Activated CD8-positive, alpha-beta memory T cell treated with anti-CD3 and anti-CD28 coated beads, Interleukin-2, amount 50 U/mL, for 1 hour (primary cell): ENCODE results near the gene MBTPS1.

ENCODE experiments used
- DNase-seq: peaks from one replicate; pipeline ENCODE4 v3.0.0-alpha.2; 2020; ENCODE audit errors: extremely low read depth

MBTPS1 gene

GRCh38 chr16:84036131-84036530 is 80.6 kb downstream of the MBTPS1 start:
- DNase-seq = no peak

GRCh38 chr16:84034516-84034915 is 82.2 kb downstream of the MBTPS1 start:
- DNase-seq = no peak

DNA sequence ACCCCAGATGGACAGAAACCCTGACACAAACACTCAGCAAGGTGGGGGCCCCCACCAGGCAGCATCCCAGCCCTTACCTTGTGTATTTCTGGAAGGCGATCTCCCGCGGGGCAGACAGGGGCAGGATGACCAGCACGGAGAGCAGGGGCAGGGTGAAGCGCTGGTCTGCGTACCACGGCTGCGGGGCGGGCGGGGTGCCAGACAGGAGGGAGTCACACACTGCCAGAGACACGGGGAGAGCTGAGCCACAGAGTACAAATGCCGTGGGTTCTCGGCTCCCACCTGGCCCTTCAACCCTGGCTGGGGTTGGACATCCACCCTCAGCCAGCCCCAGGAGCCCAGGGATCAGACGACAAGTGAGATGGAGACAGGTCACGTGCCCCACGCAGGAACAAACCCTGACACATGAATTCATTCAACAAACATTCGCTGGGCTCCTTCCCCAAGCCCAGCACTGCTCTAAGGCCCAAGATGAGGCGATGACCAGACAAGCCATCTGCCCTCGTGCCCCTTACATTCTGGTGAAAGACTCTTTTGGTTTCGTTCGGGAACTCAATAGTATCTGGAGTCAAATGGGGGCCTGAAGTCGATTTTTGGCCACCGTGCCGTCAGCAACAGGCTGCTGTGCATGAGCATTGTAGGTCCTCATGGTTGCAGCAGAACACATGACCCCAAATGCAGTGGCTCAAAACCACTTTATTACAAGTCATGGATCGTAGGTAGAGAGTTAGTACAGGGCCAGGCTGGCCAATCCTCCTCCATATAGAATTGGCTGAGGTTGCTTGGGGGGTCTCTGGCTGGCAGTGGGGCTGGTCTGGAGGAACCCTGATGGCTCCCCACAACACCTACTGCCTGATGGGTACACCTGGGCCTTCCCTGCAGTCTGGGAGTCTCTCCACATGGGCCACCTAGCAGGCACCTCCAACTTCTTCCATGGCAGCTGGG is 83.2 kb downstream of the MBTPS1 start:
- no peak for DNase-seq

DNA sequence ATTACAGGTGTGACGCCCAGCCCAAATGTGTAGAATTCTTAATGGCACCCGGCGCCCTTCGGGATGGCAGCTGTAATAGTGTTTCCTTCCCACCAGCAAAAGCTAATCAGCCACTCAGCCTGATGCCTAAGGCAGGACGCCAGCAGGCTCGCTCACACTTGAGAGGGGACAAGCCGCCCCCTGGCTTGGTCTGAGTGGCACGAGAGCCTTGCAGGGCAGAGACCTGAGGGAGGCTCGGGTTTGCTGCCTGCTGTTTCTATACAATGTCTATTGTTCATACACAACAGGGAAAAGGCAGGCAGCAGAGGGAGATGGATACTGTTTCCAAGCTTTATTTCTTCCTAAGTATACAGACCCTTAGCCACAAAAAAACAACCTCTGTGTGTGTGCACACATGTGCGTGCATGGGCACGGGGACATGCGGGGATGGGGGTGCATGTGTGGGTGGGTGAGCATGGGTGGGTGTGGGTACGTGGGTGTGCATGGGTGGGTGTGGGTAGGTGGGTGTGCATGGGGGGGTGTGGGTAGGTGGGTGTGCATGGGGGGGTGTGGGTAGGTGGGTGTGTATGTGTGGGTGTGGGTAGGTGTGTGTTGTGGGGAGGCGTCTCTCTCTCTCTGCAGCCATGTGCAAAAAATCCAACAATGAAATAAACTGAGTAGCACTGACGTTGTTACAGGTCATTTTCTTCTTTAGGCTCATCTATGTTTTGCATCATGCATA is 84.1 kb downstream of the MBTPS1 start:
- DNase-seq = no peak

GRCh38 chr16:84031556-84031955 is 85.2 kb downstream of the MBTPS1 start:
- DNase-seq = no peak

- DNase-seq = no peak
These were observed 87.3 kb downstream of the MBTPS1 start for GRCh38 chr16:84029297-84030047.

GRCh38 chr16:84027625-84028024 is 89.1 kb downstream of the MBTPS1 start:
- DNase-seq = no peak

DNA sequence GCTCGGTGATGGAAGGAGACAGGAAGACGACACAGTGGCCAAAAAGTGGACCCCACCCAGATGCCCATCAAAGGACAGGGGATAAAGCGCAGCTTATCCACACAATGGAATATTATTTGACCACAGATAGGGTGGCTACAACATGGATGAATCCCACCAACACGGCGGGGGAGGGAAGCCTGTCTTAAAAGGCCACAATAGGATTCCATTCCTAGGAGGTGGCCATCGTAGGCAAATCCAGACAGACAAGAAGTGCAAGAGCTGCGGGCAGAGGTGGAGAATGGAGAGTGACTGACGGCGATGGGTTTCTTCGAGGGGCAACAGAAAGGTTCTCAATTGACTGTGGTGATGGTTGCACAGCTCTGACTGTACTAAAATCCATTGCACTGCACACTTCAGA is 90.1 kb downstream of the MBTPS1 start:
- DNase-seq = no peak

GRCh38 chr16:84024854-84025253 is 91.9 kb downstream of the MBTPS1 start:
- DNase-seq = no peak

GRCh38 chr16:84022644-84023043 is 94.1 kb downstream of the MBTPS1 start:
- no peak for DNase-seq

DNA sequence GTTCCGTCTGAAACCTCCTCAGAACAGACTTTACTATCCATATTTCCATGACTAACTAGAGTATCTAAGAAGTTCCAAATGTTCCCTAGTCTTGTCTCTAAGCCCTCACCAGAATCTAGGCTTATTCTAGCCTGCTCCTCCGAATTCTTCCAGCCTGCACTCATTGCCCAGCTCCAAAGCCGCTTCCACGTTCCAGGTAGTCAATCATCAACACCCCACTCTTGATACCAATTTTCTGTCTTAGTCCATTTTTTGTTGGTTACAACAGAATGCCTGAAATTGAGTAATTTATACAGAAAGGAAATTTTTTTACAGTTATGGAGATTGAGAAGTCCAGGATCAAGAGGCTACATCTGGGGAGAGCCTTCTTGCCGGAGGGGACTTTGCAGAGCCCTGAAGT is 95.3 kb downstream of the MBTPS1 start:
- DNase-seq = no peak

DNA sequence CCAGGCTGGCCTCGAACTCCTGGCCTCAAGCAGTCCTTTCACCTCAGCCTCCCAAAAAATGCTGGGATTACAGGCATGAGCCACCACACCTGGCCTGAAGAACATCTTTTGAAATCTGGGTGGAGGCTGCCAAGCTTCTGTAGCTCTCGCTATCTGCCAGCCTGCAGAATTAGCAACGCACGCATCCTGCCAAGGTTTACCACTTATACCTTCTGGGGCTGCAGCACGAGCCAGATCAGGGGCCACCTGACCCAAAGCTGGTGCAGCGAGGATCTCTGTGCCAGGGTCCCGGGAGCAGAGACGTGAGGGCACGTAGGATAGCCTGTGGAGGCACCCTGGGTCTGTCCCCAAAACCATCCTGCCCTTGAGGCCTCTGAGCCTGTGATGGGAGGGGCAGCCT is 96.4 kb downstream of the MBTPS1 start:
- no peak for DNase-seq

- DNase-seq = no peak
These were observed 98.0 kb downstream of the MBTPS1 start for GRCh38 chr16:84018710-84019109.

GRCh38 chr16:84016477-84016876 is 100.3 kb downstream of the MBTPS1 start:
- no peak for DNase-seq

- no peak for DNase-seq
These were observed 101.3 kb downstream of the MBTPS1 start for GRCh38 chr16:84015399-84015798.

DNA sequence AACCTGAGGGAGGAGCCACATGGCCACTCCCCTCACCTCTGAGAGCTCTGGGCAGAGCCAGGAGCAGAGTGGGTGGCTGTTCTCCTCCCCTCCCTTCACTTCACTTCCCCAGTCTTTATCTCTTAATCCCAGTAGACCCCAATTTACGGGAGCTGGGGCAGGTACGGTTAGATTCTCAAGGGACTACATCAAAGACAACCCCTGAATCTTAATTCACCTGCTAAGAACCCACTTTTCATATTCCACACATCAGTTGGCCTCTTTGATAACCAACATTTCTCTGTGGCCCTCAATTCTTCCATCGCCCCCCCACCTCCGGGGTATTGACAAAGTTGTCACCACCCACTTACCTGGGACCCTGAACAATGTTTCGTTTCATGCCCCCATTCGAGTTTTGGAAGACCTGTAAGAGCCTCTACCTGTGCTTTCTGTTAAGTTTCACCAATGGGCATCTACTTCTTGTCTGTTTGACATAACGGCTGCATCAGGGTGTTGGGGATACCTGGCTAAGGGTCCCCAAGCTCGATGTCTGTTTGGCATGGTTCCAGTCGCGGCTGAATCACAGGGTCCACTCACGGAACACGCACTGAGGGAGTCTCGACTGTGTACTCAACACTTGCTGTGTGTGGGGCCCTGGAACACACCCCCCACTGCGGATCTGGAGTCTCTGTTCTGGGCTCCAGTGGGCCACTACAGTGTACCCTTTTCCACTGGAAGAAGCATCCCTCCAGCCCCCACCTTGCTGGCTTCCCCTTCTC is 102.0 kb downstream of the MBTPS1 start:
- no peak for DNase-seq

GRCh38 chr16:84013787-84014569 is 102.8 kb downstream of the MBTPS1 start:
- DNase-seq = no peak

DNA sequence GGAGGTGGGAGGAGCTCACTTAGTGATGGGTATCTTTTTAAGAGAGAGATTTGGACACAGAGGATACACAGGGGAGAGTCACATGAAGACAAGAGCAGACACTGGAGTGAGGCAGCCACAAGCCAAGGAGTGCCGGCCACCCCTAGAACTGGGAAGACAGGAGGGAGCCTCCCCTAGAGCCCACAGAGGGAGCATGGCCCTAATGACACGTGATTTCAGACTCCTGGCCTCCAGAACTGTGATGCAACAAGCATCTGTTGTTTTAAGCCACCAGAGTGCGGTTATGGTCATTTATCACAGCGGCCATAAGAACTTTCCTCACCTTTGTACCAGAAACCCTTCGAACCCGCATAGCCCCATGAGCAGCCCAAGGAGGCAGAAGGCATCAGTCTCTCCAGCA is 107.5 kb downstream of the MBTPS1 start:
- DNase-seq = no peak

DNA sequence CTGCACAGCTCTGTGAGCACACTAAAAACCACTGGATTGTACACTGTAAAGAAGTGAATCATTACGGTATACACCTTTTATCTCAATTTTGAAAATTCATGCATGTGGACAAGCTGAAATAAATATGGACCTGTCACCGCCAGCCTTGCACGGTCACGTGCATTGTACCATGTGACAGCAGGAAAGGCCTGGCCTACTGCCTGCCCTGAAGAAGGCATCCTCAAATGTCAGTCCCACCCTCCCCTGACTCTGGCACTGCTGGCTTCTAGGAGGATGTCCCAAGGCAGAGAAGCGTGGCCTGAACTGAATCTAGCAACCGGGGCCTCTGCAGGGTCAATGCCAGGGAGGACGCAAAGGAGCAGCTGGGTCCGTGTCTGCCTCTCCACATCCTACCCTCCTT is 108.8 kb downstream of the MBTPS1 start:
- no peak for DNase-seq

DNA sequence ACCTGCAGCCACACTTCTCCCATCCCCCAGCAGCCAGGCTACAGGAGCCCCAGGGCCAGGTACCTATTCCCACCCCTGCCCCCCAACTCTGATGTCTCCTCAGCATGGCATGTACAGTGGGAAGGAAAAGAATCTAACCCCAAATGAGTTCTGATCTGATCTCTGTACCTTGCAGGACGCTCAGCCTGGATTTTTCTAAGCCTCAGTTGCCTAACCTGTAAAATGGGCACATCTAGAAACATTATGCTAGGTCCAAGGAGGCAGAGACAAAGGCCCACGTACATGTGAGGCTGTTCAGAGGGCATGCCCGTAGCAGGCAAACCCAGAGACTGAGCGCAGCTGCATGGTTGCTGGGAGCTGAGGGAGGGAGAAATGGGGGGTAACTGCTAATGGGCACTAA is 109.2 kb downstream of the MBTPS1 start:
- no peak for DNase-seq

DNA sequence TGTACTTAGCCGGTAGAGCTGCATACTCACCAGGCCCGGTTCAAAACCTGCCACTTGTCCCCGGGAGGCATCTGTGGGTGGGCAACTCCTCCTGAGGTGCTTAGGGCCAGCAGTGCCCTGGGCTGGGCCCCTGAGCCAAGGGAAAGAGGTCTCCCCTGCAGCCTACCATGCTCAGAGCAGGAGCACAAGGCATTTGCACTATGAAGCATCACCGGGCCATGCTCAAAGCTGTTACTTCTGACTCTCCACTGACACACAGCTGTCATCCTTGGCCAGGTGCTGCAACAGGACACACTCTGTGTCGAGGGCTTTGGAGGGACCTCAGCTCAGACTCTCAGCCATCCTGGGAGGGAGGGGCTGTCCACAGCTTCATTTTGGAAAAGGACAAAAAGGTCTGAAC is 111.4 kb downstream of the MBTPS1 start:
- DNase-seq = no peak
